C4-2B (cell line): ENCODE results near the gene C9orf43.

Source experiments
- ZFX ChIP-seq: fragments of 450-650 bp; IDR thresholded peaks from 2 replicates; pipeline ENCODE4 v1.6.1; 2017
- TF ChIP-seq, protein P1 (sequence below): fragments of 450-650 bp; conservative IDR thresholded peaks from 2 replicates; pipeline ENCODE4 v1.5.1; 2017; ENCODE audit warnings: mild to moderate bottlenecking

DNA sequence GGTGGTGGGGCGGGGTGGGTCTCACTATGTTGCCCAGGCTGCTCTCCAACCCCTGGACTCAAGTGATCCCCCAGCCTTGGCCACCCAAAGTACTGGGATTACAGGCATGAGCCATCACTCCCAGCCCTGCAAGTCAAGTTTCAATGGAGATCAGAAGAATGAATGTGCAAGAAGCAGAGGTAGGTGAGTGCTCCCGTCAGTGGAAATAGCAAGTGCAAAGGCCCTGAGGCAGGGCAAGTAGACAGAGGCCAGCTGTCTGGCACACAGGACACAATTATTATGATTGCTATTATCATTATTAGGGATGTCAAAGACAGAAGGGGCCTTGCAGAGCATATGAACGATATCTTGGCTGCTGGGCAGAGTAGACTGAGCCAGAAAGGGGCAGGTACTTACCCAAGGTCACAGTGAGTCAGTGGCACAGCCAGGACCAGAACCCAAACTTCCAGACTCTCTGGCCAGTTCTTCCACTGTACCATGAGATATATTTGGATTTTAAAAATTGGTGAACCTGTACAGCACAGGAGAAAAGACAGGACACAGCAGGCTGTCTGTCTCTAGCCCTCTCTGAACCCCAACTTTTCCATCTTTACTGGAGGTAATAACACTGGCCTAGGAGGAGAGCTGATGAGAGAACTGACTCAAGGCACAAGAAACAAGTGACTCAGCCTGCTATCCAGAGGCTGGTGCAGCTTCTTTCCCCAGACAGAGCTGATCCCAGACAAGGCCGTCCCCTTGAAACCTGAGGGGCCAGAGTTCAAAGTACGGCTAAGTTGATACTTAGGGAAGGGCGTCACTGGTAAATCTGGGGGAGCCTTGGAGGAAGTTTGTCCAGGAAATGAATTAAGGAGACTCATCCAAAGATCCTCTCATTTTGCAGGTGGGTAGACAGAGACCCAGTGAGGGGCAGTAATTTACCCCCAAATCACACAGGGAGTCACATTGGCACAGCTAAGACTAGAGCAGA lies 35.2 kb upstream of the C9orf43 start:
- TF ChIP-seq, protein P1, sequence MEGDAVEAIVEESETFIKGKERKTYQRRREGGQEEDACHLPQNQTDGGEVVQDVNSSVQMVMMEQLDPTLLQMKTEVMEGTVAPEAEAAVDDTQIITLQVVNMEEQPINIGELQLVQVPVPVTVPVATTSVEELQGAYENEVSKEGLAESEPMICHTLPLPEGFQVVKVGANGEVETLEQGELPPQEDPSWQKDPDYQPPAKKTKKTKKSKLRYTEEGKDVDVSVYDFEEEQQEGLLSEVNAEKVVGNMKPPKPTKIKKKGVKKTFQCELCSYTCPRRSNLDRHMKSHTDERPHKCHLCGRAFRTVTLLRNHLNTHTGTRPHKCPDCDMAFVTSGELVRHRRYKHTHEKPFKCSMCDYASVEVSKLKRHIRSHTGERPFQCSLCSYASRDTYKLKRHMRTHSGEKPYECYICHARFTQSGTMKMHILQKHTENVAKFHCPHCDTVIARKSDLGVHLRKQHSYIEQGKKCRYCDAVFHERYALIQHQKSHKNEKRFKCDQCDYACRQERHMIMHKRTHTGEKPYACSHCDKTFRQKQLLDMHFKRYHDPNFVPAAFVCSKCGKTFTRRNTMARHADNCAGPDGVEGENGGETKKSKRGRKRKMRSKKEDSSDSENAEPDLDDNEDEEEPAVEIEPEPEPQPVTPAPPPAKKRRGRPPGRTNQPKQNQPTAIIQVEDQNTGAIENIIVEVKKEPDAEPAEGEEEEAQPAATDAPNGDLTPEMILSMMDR, result no peak
- TF ChIP-seq ZFX, result no peak
